Neural cell (in vitro differentiated cells): ENCODE data around the gene CELSR1. TPM values are rescaled to one million over a fixed set of nuclear protein-coding genes. Genes with fewer than 3 reads are reported as not detected.

Source experiments
- H2AFZ ChIP-seq: fragments of 200-600, 300-800 bp; sonication (generic), shearing (Covaris generic); 2 replicates; pipeline ENCODE4 v1.6.0; 2014; ENCODE audit warnings: low read depth, mild to moderate bottlenecking, antibody characterized with exemption, low read length, moderate library complexity
- H3F3A ChIP-seq: fragments of 200-600 bp; shearing (Covaris generic); 2 replicates; pipeline ENCODE4 v1.6.1; 2016; ENCODE audit warnings: mild to moderate bottlenecking, moderate library complexity, mixed read lengths, antibody characterized with exemption, low read length; ENCODE audit not compliant: insufficient read depth, poor library complexity, severe bottlenecking
- H3K27ac ChIP-seq: fragments of 200-600, 300-800 bp; sonication (generic), shearing (Covaris generic); 2 replicates; pipeline ENCODE4 v1.5.1; 2014; ENCODE audit warnings: mild to moderate bottlenecking, low read length, moderate library complexity
- H3K27me3 ChIP-seq: fragments of 300-800, 200-600 bp; sonication (generic), shearing (Covaris generic); 2 replicates; pipeline ENCODE4 v1.6.0; 2014; ENCODE audit warnings: mild to moderate bottlenecking, low read depth, low read length, moderate library complexity; ENCODE audit not compliant: insufficient read depth
- H3K36me3 ChIP-seq: fragments of 300-800, 200-600 bp; sonication (generic), shearing (Covaris generic); 2 replicates; pipeline ENCODE4 v1.5.1; 2014; ENCODE audit warnings: mild to moderate bottlenecking, antibody characterized with exemption, low read length, moderate library complexity; ENCODE audit not compliant: insufficient read depth
- H3K4me2 ChIP-seq: fragments of 300-800, 200-600 bp; sonication (generic), shearing (Covaris generic); 2 replicates; pipeline ENCODE4 v1.6.0; 2014; ENCODE audit warnings: mild to moderate bottlenecking, low read length
- H3K4me3 ChIP-seq: fragments of 300-800, 200-600 bp; sonication (generic), shearing (Covaris generic); 2 replicates; pipeline ENCODE4 v1.5.1; 2014; ENCODE audit warnings: mild to moderate bottlenecking, low read length, moderate library complexity
- H3K79me2 ChIP-seq: fragments of 200-600 bp; shearing (Covaris generic); replicated peaks from 2 replicates; pipeline ENCODE4 v1.6.0; 2014; ENCODE audit warnings: mild to moderate bottlenecking, low read length, moderate library complexity; ENCODE audit not compliant: insufficient read depth
- H3K9ac ChIP-seq: fragments of 300-800, 200-600 bp; sonication (generic), shearing (Covaris generic); 2 replicates; pipeline ENCODE4 v1.6.1; 2016; ENCODE audit warnings: mild to moderate bottlenecking, low read length, mixed read lengths
- H3K9me2 ChIP-seq: fragments of 200-600 bp; shearing (Covaris generic); 2 replicates; pipeline ENCODE4 v1.6.1; 2016; ENCODE audit warnings: mild to moderate bottlenecking, low read length, mixed read lengths; ENCODE audit not compliant: insufficient read depth
- H3K9me3 ChIP-seq: fragments of 200-600, 300-800 bp; sonication (generic), shearing (Covaris generic); 2 replicates; pipeline ENCODE4 v1.6.1; 2016; ENCODE audit warnings: mild to moderate bottlenecking, mixed run types, low read length, moderate library complexity, mixed read lengths
- H4K20me1 ChIP-seq: fragments of 200-600 bp; shearing (Covaris generic); 2 replicates; pipeline ENCODE4 v1.6.1; 2016; ENCODE audit warnings: mild to moderate bottlenecking, mixed run types; ENCODE audit not compliant: insufficient read depth
- CTCF ChIP-seq: fragments of 450-650 bp; IDR thresholded peaks from 2 replicates; pipeline ENCODE4 v1.5.1; 2014; ENCODE audit warnings: antibody characterized with exemption, mild to moderate bottlenecking, moderate library complexity; ENCODE audit not compliant: poor library complexity, severe bottlenecking
- EP300 ChIP-seq: fragments of 450-650 bp; conservative IDR thresholded peaks from 2 replicates; pipeline ENCODE4 v1.6.1; 2014; ENCODE audit warnings: antibody characterized with exemption, mild to moderate bottlenecking, moderate library complexity; ENCODE audit not compliant: poor library complexity, severe bottlenecking
- EZH2 ChIP-seq: fragments of 200-600, 300-800 bp; shearing (Covaris generic), sonication (generic); IDR thresholded peaks from 2 replicates; pipeline ENCODE4 v1.6.1; 2014; ENCODE audit warnings: antibody characterized with exemption, low read length, borderline replicate concordance, mild to moderate bottlenecking; ENCODE audit not compliant: insufficient read depth, poor library complexity, severe bottlenecking
- MXI1 ChIP-seq: fragments of 450-650 bp; conservative IDR thresholded peaks from 2 replicates; pipeline ENCODE4 v1.6.1; 2014; ENCODE audit warnings: antibody characterized with exemption, mild to moderate bottlenecking; ENCODE audit not compliant: poor library complexity, severe bottlenecking
- POLR2AphosphoS5 ChIP-seq: IDR thresholded peaks from 2 replicates; pipeline ENCODE4 v1.6.1; 2012
- RAD21 ChIP-seq: fragments of 450-650 bp; conservative IDR thresholded peaks from 2 replicates; pipeline ENCODE4 v1.6.1; 2014; ENCODE audit warnings: antibody characterized with exemption, mild to moderate bottlenecking, moderate library complexity
- REST ChIP-seq: IDR thresholded peaks from 2 replicates; pipeline ENCODE4 v1.6.1; 2012; ENCODE audit warnings: borderline replicate concordance
- SMC3 ChIP-seq: fragments of 450-650 bp; conservative IDR thresholded peaks from 2 replicates; pipeline ENCODE4 v1.6.1; 2014; ENCODE audit warnings: antibody characterized with exemption, mild to moderate bottlenecking, moderate library complexity; ENCODE audit not compliant: poor library complexity
- TAF1 ChIP-seq: IDR thresholded peaks from 2 replicates; pipeline ENCODE4 v1.6.1; 2012; ENCODE audit warnings: low read depth
- polyA plus RNA-seq: library from polyadenylated mRNA; depleted of rRNA; stranded (reverse); fragments of >200 nt; gene quantifications from 2 replicates; pipeline ENCODE4 v1.2.3, GENCODE V29; 2014

CELSR1 gene
- polyA plus RNA-seq, 1 donor from 2014 or later: 0.14 TPM

- H3K27me3 ChIP-seq: no peaks in the 10 kb centered on the region
- no peak overlapping the region for H3K4me3 ChIP-seq
- no peaks in the 10 kb centered on the region for H3K9me3 ChIP-seq
- TF ChIP-seq SMC3 (no peak), RAD21 (no peak), EZH2 (no peak), MXI1 (no peak), POLR2AphosphoS5 (no peak), EP300 (no peak), CTCF (no peak), TAF1 (no peak), REST (no peak)
- H3F3A ChIP-seq: no peaks in the 10 kb centered on the region
- no peaks in the 10 kb centered on the region for H3K9me2 ChIP-seq
- no peak overlapping the region for H3K27ac ChIP-seq
- no peak overlapping the region for H3K9ac ChIP-seq
- no peaks in the 10 kb centered on the region for H3K36me3 ChIP-seq
- no peak overlapping the region for H2AFZ ChIP-seq
- no peaks in the 10 kb centered on the region for H3K79me2 ChIP-seq
- H4K20me1 ChIP-seq: peaks cover 3% of the 10 kb centered on the region
- no peak overlapping the region for H3K4me2 ChIP-seq
These were observed 49.6 kb upstream of the CELSR1 start for GRCh38 chr22:46587061-46587460.

DNA sequence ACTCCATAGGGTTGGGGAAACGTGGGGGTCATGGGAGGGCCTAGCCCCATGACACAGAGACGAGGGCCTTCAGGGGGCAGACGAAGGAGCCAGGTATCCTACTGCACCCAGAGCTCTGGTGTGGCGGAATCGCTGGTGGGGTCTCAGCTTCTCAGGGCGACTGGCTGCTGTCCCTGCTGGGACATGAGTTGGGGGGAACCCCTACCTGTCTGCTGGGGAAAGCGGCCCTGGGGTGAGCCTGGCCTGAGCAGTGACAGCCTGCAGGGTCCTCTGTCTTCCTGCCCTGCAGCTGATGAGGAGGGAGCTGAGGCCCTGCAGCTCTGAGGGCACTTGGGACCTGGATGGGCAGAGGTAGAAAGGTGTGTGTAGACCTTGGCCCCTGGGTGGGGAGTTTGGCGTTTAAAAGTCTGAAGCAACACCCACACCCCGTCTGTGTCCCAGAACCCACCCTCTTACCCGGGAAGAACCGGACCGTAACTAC lies 49.2 kb upstream of the CELSR1 start:
- Histone ChIP-seq H3K36me3 (no peaks in the 10 kb centered on the region), H3F3A (no peaks in the 10 kb centered on the region), H3K4me3 (no peak overlapping the region), H3K4me2 (no peak overlapping the region), H3K9me2 (no peaks in the 10 kb centered on the region), H3K27me3 (no peaks in the 10 kb centered on the region), H3K79me2 (no peaks in the 10 kb centered on the region), H4K20me1 (peaks cover 3% of the 10 kb centered on the region), H3K27ac (no peak overlapping the region), H3K9me3 (no peaks in the 10 kb centered on the region), H2AFZ (no peak overlapping the region), H3K9ac (no peak overlapping the region)
- TF ChIP-seq POLR2AphosphoS5 (no peak), TAF1 (no peak), REST (no peak), EZH2 (no peak), SMC3 (no peak), RAD21 (no peak), CTCF (no peak), EP300 (no peak), MXI1 (no peak)
